ENCODE measurements around the gene HECW1.
"Not testable (repeated sequence)": the region's sequence is repeated elsewhere in the genome, so short reads cannot be mapped to it uniquely, and the experiment has no call there.

HECW1 gene

GRCh38 chr7:43479042-43479441, 366.6 kb downstream of the HECW1 start:
- DNase-seq = no peak

GRCh38 chr7:43479543-43479942, 367.1 kb downstream of the HECW1 start:
- no peak for DNase-seq

GRCh38 chr7:43480581-43480980, 368.1 kb downstream of the HECW1 start:
- DNase-seq = no peak

GRCh38 chr7:43481902-43482678, 369.6 kb downstream of the HECW1 start:
- no peak for DNase-seq

- no peak for DNase-seq
Measured at GRCh38 chr7:43482679-43483252, 370.3 kb downstream of the HECW1 start.

GRCh38 chr7:43484678-43485395, 372.4 kb downstream of the HECW1 start:
- no peak for DNase-seq

GRCh38 chr7:43485580-43485979, 373.1 kb downstream of the HECW1 start:
- no peak for DNase-seq

GRCh38 chr7:43486008-43486407, 373.6 kb downstream of the HECW1 start:
- not testable (repeated sequence) for DNase-seq

GRCh38 chr7:43486634-43487033, 374.2 kb downstream of the HECW1 start:
- no peak for DNase-seq

- no peak for DNase-seq
Measured at GRCh38 chr7:43487731-43488073, 375.3 kb downstream of the HECW1 start.

GRCh38 chr7:43489257-43489656, 376.8 kb downstream of the HECW1 start:
- DNase-seq = no peak

GRCh38 chr7:43490016-43490415, 377.6 kb downstream of the HECW1 start:
- no peak for DNase-seq

GRCh38 chr7:43491123-43491522, 378.7 kb downstream of the HECW1 start:
- DNase-seq = no peak

- DNase-seq = no peak
Measured at GRCh38 chr7:43491984-43492383, 379.5 kb downstream of the HECW1 start.

- DNase-seq = no peak
Measured at GRCh38 chr7:43492896-43493295, 380.4 kb downstream of the HECW1 start.

- DNase-seq = no peak
Measured at GRCh38 chr7:43495572-43495971, 383.1 kb downstream of the HECW1 start.

- DNase-seq = no peak
Measured at GRCh38 chr7:43496596-43496995, 384.1 kb downstream of the HECW1 start.

GRCh38 chr7:43501870-43502269, 389.4 kb downstream of the HECW1 start:
- DNase-seq = no peak

GRCh38 chr7:43502941-43503340, 390.5 kb downstream of the HECW1 start:
- DNase-seq = no peak

- no peak for DNase-seq
Measured at GRCh38 chr7:43505412-43505811, 393.0 kb downstream of the HECW1 start.

GRCh38 chr7:43506460-43506859, 394.0 kb downstream of the HECW1 start:
- DNase-seq = no peak

GRCh38 chr7:43508461-43508860, 396.0 kb downstream of the HECW1 start:
- DNase-seq = no peak

- DNase-seq = no peak
Measured at GRCh38 chr7:43509906-43510305, 397.5 kb downstream of the HECW1 start.

GRCh38 chr7:43511029-43511428, 398.6 kb downstream of the HECW1 start:
- no peak for DNase-seq
